OCI-LY3 (cell line): ENCODE data around the gene TRERF1.

Source experiments
- CTCF ChIP-seq: fragments of 200-600, 300-600 bp; sonication (generic); IDR thresholded peaks from 2 replicates; pipeline ENCODE4 v1.5.1; 2014; ENCODE audit warnings: antibody characterized with exemption, low read length, low read depth
- EZH2phosphoT487 ChIP-seq: fragments of 200-600 bp; shearing (Covaris generic); IDR thresholded peaks from 2 replicates; pipeline ENCODE4 v1.6.1; 2018; ENCODE audit warnings: antibody characterized with exemption, mixed run types, low read depth

GRCh38 chr6:42484261-42484660, 32.5 kb upstream of the TRERF1 start:
- no peak for TF ChIP-seq CTCF
- TF ChIP-seq EZH2phosphoT487 = no peak
